HEK293 (cell line): ENCODE results near the gene S100A14.

Source experiments
- CTCF ChIA-PET: fragments of 350-600 bp; formaldehyde crosslinking; extraction: SDS; loops from one replicate; lab custom pipeline; 2021; ENCODE audit warnings: antibody characterized with exemption; lab: Yijun Ruan, JAX
- POLR2A ChIA-PET: fragments of 300-600 bp; formaldehyde crosslinking; extraction: SDS; loops from one replicate; lab custom pipeline; 2020; ENCODE audit warnings: antibody characterized with exemption, inconsistent platforms; lab: Yijun Ruan, JAX
- H3K27ac ChIP-seq: fragments of 200-500 bp; sonication (Bioruptor generic); 2 replicates; pipeline ENCODE4 v1.5.1; 2014; ENCODE audit warnings: low read depth, low read length, control low read depth, inconsistent platforms; ENCODE audit errors: extremely low read depth
- H3K36me3 ChIP-seq, 2 experiments: fragments of 200-500 bp in 1 of 2; sonication (Bioruptor generic) in 1 of 2; 1 replicate in 1 of 2; 2 replicates in 1 of 2; pipeline ENCODE4 v1.5.1; 2014 to 2017; ENCODE audit warnings: inconsistent platforms in 2 of 2, low read length in 2 of 2; ENCODE audit not compliant: control insufficient read depth in 2 of 2, insufficient read depth in 1 of 2
- H3K4me1 ChIP-seq: fragments of 200-500 bp; sonication (Bioruptor generic); 2 replicates; pipeline ENCODE4 v1.5.1; 2014; ENCODE audit warnings: mild to moderate bottlenecking, low read length, inconsistent platforms; ENCODE audit not compliant: control insufficient read depth, insufficient read depth
- H3K4me3 ChIP-seq: 2 replicates; pipeline ENCODE4 v1.5.1; 2011; ENCODE audit warnings: low read depth, mild to moderate bottlenecking, control low read depth, low read length, moderate library complexity
- H3K9me3 ChIP-seq: fragments of 200-500 bp; sonication (Bioruptor generic); 2 replicates; pipeline ENCODE4 v1.5.1; 2014; ENCODE audit warnings: low read depth, low read length, inconsistent platforms; ENCODE audit not compliant: control insufficient read depth, insufficient read depth
- EGR2 ChIP-seq: fragments of 450-650 bp; formaldehyde crosslinking; IDR thresholded peaks from 2 replicates; pipeline ENCODE4 v1.5.1; 2016; ENCODE audit warnings: low read depth, missing biosample characterization, missing genetic modification characterization
- FEZF1 ChIP-seq: fragments of 450-650 bp; formaldehyde crosslinking; IDR thresholded peaks from 2 replicates; pipeline ENCODE4 v1.5.1; 2016; ENCODE audit warnings: missing biosample characterization, missing genetic modification characterization
- KLF16 ChIP-seq: fragments of 450-650 bp; formaldehyde crosslinking; IDR thresholded peaks from 2 replicates; pipeline ENCODE4 v1.5.1; 2017; ENCODE audit warnings: missing biosample characterization, missing genetic modification characterization
- MEIS1 ChIP-seq: sonication (generic); formaldehyde crosslinking; IDR thresholded peaks from 2 replicates; pipeline ENCODE4 v1.8.1; 2022; ENCODE audit warnings: missing genetic modification reagents, mild to moderate bottlenecking, borderline replicate concordance
- RBAK ChIP-seq: fragments of 450-650 bp; formaldehyde crosslinking; IDR thresholded peaks from 2 replicates; pipeline ENCODE4 v1.5.1; 2016; ENCODE audit warnings: missing biosample characterization, missing genetic modification characterization
- WT1 ChIP-seq: fragments of 450-650 bp; formaldehyde crosslinking; IDR thresholded peaks from 2 replicates; pipeline ENCODE4 v1.5.1; 2016; ENCODE audit warnings: missing biosample characterization, missing genetic modification characterization
- YY1 ChIP-seq: fragments of 450-650 bp; formaldehyde crosslinking; IDR thresholded peaks from 2 replicates; pipeline ENCODE4 v1.5.1; 2018; ENCODE audit warnings: missing biosample characterization, missing genetic modification characterization
- ZFHX2 ChIP-seq: fragments of 450-650 bp; formaldehyde crosslinking; conservative IDR thresholded peaks from 2 replicates; pipeline ENCODE4 v1.5.1; 2016; ENCODE audit warnings: missing biosample characterization, missing genetic modification characterization
- ZNF140 ChIP-seq: fragments of 450-650 bp; formaldehyde crosslinking; IDR thresholded peaks from 2 replicates; pipeline ENCODE4 v1.5.1; 2016; ENCODE audit warnings: missing biosample characterization, missing genetic modification characterization
- ZNF202 ChIP-seq: fragments of 450-650 bp; formaldehyde crosslinking; IDR thresholded peaks from 2 replicates; pipeline ENCODE4 v1.5.1; 2016; ENCODE audit warnings: missing biosample characterization, missing genetic modification characterization, borderline replicate concordance
- ZNF266 ChIP-seq: fragments of 450-650 bp; formaldehyde crosslinking; IDR thresholded peaks from 2 replicates; pipeline ENCODE4 v1.5.1; 2016; ENCODE audit warnings: missing biosample characterization, missing genetic modification characterization, low read depth
- ZNF433 ChIP-seq: fragments of 450-650 bp; formaldehyde crosslinking; IDR thresholded peaks from 2 replicates; pipeline ENCODE4 v1.5.1; 2016; ENCODE audit warnings: missing biosample characterization, missing genetic modification characterization, low read depth
- ZNF521 ChIP-seq: fragments of 450-650 bp; formaldehyde crosslinking; IDR thresholded peaks from 2 replicates; pipeline ENCODE4 v1.5.1; 2017; ENCODE audit warnings: missing biosample characterization, mild to moderate bottlenecking, missing genetic modification characterization
- ZNF768 ChIP-seq: fragments of 450-650 bp; formaldehyde crosslinking; IDR thresholded peaks from 2 replicates; pipeline ENCODE4 v1.5.1; 2018; ENCODE audit warnings: missing biosample characterization, mild to moderate bottlenecking, missing genetic modification characterization
- TF ChIP-seq, protein P1 (sequence below): fragments of 450-650 bp; formaldehyde crosslinking; IDR thresholded peaks from 2 replicates; pipeline ENCODE4 v1.5.1; 2017; ENCODE audit warnings: missing biosample characterization, mild to moderate bottlenecking, missing genetic modification characterization, moderate library complexity
- TF ChIP-seq, protein P2 (sequence below): fragments of 450-650 bp; formaldehyde crosslinking; IDR thresholded peaks from 2 replicates; pipeline ENCODE4 v1.5.1; 2016; ENCODE audit warnings: missing biosample characterization, missing genetic modification characterization
- TF ChIP-seq, protein P3 (sequence below): IDR thresholded peaks from 2 replicates; pipeline ENCODE4 v1.6.1; 2011; ENCODE audit warnings: mild to moderate bottlenecking, low read depth, low read length, borderline replicate concordance
- TF ChIP-seq, protein P4 (sequence below): fragments of 450-650 bp; IDR thresholded peaks from 2 replicates; pipeline ENCODE4 v1.5.1; 2018; ENCODE audit warnings: missing biosample characterization, mild to moderate bottlenecking, missing genetic modification characterization
- TF ChIP-seq, protein P5 (sequence below): sonication (generic); formaldehyde crosslinking; IDR thresholded peaks from 2 replicates; pipeline ENCODE4 v1.8.1; 2022; ENCODE audit warnings: mild to moderate bottlenecking, moderate library complexity, missing genetic modification reagents

Gene S100A14

DNA sequence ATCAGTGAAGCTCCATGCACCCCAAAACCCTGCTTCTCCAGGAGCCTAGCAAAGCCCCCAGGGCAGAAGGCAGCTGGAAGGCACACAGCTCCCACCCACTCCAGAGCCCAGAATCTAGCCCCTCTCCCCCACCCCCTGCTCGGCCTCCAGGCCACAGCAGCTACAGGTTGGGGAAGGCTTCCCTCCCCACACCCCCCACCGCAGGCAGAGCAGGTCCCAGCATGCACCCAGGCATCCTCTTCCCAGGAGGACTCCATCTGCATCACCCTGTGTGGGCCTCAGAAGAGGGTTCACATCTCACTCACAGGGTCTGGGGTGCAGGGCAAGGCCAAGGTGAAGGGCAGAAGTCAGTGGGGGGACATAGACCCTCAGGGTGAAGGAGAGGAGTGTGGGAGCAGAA is 719 bp downstream of the S100A14 start (continued):
- TF ChIP-seq, protein P1, sequence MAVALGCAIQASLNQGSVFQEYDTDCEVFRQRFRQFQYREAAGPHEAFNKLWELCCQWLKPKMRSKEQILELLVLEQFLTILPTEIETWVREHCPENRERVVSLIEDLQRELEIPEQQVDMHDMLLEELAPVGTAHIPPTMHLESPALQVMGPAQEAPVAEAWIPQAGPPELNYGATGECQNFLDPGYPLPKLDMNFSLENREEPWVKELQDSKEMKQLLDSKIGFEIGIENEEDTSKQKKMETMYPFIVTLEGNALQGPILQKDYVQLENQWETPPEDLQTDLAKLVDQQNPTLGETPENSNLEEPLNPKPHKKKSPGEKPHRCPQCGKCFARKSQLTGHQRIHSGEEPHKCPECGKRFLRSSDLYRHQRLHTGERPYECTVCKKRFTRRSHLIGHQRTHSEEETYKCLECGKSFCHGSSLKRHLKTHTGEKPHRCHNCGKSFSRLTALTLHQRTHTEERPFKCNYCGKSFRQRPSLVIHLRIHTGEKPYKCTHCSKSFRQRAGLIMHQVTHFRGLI (tag by site-specific recombination), result no peak
- TF ChIP-seq, protein P2, sequence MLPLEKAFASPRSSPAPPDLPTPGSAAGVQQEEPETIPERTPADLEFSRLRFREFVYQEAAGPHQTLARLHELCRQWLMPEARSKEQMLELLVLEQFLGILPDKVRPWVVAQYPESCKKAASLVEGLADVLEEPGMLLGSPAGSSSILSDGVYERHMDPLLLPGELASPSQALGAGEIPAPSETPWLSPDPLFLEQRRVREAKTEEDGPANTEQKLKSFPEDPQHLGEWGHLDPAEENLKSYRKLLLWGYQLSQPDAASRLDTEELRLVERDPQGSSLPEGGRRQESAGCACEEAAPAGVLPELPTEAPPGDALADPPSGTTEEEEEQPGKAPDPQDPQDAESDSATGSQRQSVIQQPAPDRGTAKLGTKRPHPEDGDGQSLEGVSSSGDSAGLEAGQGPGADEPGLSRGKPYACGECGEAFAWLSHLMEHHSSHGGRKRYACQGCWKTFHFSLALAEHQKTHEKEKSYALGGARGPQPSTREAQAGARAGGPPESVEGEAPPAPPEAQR (tag by site-specific recombination), result no peak

DNA sequence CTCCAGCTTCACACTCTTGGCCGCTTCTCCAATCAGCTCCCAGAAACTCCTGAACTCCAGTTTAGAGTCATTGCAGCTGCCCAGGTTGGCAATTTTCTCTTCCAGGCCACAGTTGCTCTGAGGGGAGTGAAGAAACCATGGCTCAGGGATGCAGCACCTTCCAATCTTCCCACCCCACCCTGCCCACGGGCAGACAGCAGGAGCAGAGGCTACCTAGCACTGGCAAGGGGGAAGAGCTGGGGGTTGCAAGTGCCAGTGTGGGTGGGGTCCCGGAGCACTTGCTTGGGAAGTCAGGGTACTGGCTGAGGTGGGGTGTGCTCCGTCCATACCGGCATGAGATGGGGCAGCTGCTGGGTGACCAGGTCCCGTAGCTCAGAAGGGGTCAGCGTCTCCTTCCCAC is 1.2 kb downstream of the S100A14 start:
- H3K4me1 ChIP-seq, result no peaks in the 10 kb centered on the region
- CTCF ChIA-PET, result interaction anchor here (0.6 to 4.8 kb wide), 5 partner anchors 9 to 838 kb away, joined by 3 to 28 read pairs (median 4); partner anchors contain the start of genes S100A1 and S100A13
- no peak for TF ChIP-seq ZNF140 (tag by site-specific recombination)
- peak; percentile 33; the same call in 1 of the 2 replicates for TF ChIP-seq ZFHX2 (tag by site-specific recombination)
- TF ChIP-seq ZNF266 (tag by site-specific recombination), result no peak
- TF ChIP-seq EGR2, result peak; percentile 55; the same call in 1 of the 2 replicates
- POLR2A ChIA-PET, result interaction anchor here (0.6 to 3.3 kb wide), 5 partner anchors 11 to 376 kb away, joined by 3 to 21 read pairs (median 4); partner anchors contain the start of genes CHTOP, ILF2, RPS27 and S100A13
- no peak overlapping the region for H3K4me3 ChIP-seq
- H3K27ac ChIP-seq, result no peak overlapping the region
- peaks cover 0 to 16% of the 10 kb centered on the region in 2 experiments; a peak in 2 of 3 replicates for H3K36me3 ChIP-seq
- H3K9me3 ChIP-seq, result no peaks in the 10 kb centered on the region

DNA sequence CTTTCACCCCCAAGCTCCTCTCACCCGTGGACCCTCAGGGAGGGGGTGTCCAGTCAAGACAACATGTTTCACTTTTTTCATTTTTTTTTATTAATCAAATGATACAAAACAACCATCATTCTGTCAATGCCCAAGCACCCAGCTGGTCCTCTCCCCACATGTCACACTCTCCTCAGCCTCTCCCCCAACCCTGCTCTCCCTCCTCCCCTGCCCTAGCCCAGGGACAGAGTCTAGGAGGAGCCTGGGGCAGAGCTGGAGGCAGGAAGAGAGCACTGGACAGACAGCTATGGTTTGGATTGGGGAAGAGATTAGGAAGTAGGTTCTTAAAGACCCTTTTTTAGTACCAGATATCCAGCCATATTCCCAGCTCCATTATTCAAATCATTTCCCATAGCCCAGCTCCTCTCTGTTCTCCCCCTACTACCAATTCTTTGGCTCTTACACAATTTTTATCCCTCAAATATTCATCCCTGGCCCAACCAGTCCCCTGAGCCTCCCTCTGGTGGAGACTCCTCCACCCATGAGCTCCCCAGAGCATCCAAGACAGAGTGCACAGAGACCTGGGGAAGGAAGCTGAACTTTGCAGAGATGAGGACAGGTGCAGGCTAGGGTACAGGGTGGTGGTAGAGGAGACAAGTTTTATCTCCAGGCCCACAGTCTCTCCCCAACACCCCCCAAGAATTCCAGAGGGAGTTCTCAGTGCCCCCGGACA is 1.8 kb downstream of the S100A14 start:
- Histone ChIP-seq H3K27ac (no peak overlapping the region), H3K36me3 (peaks cover 0 to 12% of the 10 kb centered on the region in 2 experiments; a peak in 1 of 3 replicates), H3K4me3 (no peak overlapping the region), H3K9me3 (no peaks in the 10 kb centered on the region), H3K4me1 (no peaks in the 10 kb centered on the region)
- TF ChIP-seq ZNF768 (tag by site-specific recombination) (no peak), ZNF521 (tag by site-specific recombination) (no peak), MEIS1 (no peak), FEZF1 (tag by site-specific recombination) (no peak), WT1 (tag by site-specific recombination) (no peak), RBAK (tag by site-specific recombination) (no peak), ZNF202 (no peak)
- CTCF ChIA-PET, result interaction anchor here (0.6 to 4.8 kb wide), 8 partner anchors 9 to 837 kb away, joined by 3 to 28 read pairs (median 4); partner anchors contain the start of genes S100A1 and S100A13
- POLR2A ChIA-PET, result interaction anchor here (0.6 to 3.3 kb wide), 5 partner anchors 10 to 376 kb away, joined by 3 to 21 read pairs (median 4); partner anchors contain the start of genes CHTOP, ILF2, RPS27 and S100A13

DNA sequence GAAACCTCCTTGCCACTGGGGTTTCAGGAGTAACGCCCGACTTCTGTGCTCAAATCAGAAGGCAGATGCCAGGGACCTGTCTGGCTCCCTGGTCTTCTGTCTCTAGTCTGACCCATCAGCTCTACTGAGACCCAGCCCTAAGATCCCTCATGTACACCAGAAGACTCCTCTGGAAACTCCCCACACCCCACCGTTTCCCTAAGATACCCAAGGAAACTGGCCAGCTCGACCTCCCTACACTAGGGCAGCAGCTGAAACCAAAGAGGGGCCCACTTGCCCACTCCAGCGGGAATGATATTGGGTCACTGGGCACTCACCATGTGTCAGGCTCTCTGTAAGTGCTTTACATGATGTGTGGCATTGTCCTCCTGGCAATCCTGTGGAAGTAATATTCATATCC is 2.7 kb downstream of the S100A14 start:
- CTCF ChIA-PET, result interaction anchor here (1.0 to 4.8 kb wide), 2 partner anchors 14 to 41 kb away, joined by 3 to 28 read pairs; partner anchors contain the start of genes S100A1 and S100A13
- H3K4me1 ChIP-seq, result no peaks in the 10 kb centered on the region
- H3K36me3 ChIP-seq, result peaks cover 0 to 3% of the 10 kb centered on the region in 2 experiments; a peak in 1 of 3 replicates
- no peaks in the 10 kb centered on the region for H3K9me3 ChIP-seq
- POLR2A ChIA-PET, result interaction anchor here (1.9 to 3.3 kb wide), 2 partner anchors 14 to 20 kb away, joined by 10 to 24 read pairs; partner anchors contain the start of genes CHTOP, S100A1 and S100A13
- H3K27ac ChIP-seq, result no peak overlapping the region
- no peak overlapping the region for H3K4me3 ChIP-seq
- TF ChIP-seq, protein P2 (tag by site-specific recombination), result no peak
- TF ChIP-seq ZNF433 (tag by site-specific recombination) (no peak), KLF16 (tag by site-specific recombination) (no peak), YY1 (tag by site-specific recombination) (no peak)
- TF ChIP-seq, protein P3, sequence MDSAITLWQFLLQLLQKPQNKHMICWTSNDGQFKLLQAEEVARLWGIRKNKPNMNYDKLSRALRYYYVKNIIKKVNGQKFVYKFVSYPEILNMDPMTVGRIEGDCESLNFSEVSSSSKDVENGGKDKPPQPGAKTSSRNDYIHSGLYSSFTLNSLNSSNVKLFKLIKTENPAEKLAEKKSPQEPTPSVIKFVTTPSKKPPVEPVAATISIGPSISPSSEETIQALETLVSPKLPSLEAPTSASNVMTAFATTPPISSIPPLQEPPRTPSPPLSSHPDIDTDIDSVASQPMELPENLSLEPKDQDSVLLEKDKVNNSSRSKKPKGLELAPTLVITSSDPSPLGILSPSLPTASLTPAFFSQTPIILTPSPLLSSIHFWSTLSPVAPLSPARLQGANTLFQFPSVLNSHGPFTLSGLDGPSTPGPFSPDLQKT, result no peak
- TF ChIP-seq, protein P4, sequence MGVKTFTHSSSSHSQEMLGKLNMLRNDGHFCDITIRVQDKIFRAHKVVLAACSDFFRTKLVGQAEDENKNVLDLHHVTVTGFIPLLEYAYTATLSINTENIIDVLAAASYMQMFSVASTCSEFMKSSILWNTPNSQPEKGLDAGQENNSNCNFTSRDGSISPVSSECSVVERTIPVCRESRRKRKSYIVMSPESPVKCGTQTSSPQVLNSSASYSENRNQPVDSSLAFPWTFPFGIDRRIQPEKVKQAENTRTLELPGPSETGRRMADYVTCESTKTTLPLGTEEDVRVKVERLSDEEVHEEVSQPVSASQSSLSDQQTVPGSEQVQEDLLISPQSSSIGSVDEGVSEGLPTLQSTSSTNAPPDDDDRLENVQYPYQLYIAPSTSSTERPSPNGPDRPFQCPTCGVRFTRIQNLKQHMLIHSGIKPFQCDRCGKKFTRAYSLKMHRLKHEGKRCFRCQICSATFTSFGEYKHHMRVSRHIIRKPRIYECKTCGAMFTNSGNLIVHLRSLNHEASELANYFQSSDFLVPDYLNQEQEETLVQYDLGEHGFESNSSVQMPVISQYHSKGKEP (tag by site-specific recombination), result no peak
- TF ChIP-seq, protein P5, sequence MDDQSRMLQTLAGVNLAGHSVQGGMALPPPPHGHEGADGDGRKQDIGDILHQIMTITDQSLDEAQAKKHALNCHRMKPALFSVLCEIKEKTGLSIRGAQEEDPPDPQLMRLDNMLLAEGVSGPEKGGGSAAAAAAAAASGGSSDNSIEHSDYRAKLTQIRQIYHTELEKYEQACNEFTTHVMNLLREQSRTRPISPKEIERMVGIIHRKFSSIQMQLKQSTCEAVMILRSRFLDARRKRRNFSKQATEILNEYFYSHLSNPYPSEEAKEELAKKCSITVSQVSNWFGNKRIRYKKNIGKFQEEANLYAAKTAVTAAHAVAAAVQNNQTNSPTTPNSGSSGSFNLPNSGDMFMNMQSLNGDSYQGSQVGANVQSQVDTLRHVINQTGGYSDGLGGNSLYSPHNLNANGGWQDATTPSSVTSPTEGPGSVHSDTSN (CRISPR knock-in tag), result no peak
